ENCODE data around the gene CYB561.

Gene CYB561

GRCh38 chr17:63412234-63412633 is 33.9 kb downstream of the CYB561 start:
- Histone ChIP-seq H3K4me1 (ENCODE audit: control insufficient read depth, insufficient read depth, low read length) (no peaks in the 10 kb centered on the region), H3K4me3 (ENCODE audit: low read depth, low read length) (no peak overlapping the region), H3K27ac (ENCODE audit: extremely low read depth, low read depth, low read length) (no peak overlapping the region), H3K9me3 (ENCODE audit: control insufficient read depth, insufficient read depth, low read depth, low read length) (no peaks in the 10 kb centered on the region), H3K36me3 (ENCODE audit: control insufficient read depth in 2 of 2, insufficient read depth in 1 of 2, low read length in 2 of 2) (peaks cover 5 to 48% of the 10 kb centered on the region in 2 experiments; a peak in 2 of 3 replicates)
- TF ChIP-seq KLF17 (tag by site-specific recombination; IDR thresholded peaks at IDR 0.05): no peak
- no peak for TF ChIP-seq ZFP3 (tag by site-specific recombination; IDR thresholded peaks at IDR 0.05; ENCODE audit: low read depth)
- no peak for TF ChIP-seq ZNF626 (tag by site-specific recombination; IDR thresholded peaks at IDR 0.05)
- CTCF ChIA-PET: interaction anchor here (0.7 kb wide), 1 partner anchor 199 kb away, joined by 3 read pairs; no protein-coding TSS in a partner anchor
- POLR2A ChIA-PET: interaction anchor here (0.6 kb wide), 1 partner anchor 319 kb away, joined by 4 read pairs; no protein-coding TSS in a partner anchor

GRCh38 chr17:63407741-63408330 is 38.3 kb downstream of the CYB561 start:
- Histone ChIP-seq H3K36me3 (ENCODE audit: control insufficient read depth in 2 of 2, insufficient read depth in 1 of 2, low read length in 2 of 2) (peaks cover 5 to 23% of the 10 kb centered on the region in 2 experiments; a peak in 2 of 3 replicates), H3K4me3 (ENCODE audit: low read depth, low read length) (no peak overlapping the region), H3K27ac (ENCODE audit: extremely low read depth, low read depth, low read length) (no peak overlapping the region), H3K9me3 (ENCODE audit: control insufficient read depth, insufficient read depth, low read depth, low read length) (no peaks in the 10 kb centered on the region), H3K4me1 (ENCODE audit: control insufficient read depth, insufficient read depth, low read length) (no peaks in the 10 kb centered on the region)
- POLR2A ChIA-PET: no interaction called here
- CTCF ChIA-PET: interaction anchor here (0.6 to 4.4 kb wide), 24 partner anchors 8 to 1065 kb away, joined by 3 to 48 read pairs (median 8); no protein-coding TSS in a partner anchor
- TF ChIP-seq MYNN (tag by site-specific recombination; IDR thresholded peaks at IDR 0.05; ENCODE audit: borderline replicate concordance) (no peak), ZNF792 (tag by site-specific recombination; IDR thresholded peaks at IDR 0.05) (no peak), MZF1 (tag by site-specific recombination; IDR thresholded peaks at IDR 0.05; ENCODE audit: borderline replicate concordance) (no peak), GFI1B (tag by site-specific recombination; IDR thresholded peaks at IDR 0.05) (no peak), ZNF202 (tag by site-specific recombination; IDR thresholded peaks at IDR 0.05; ENCODE audit: borderline replicate concordance) (no peak)

- Histone ChIP-seq H3K4me3 (ENCODE audit: low read depth, low read length) (no peak overlapping the region), H3K9me3 (ENCODE audit: control insufficient read depth, insufficient read depth, low read depth, low read length) (no peaks in the 10 kb centered on the region), H3K4me1 (ENCODE audit: control insufficient read depth, insufficient read depth, low read length) (no peaks in the 10 kb centered on the region), H3K27ac (ENCODE audit: extremely low read depth, low read depth, low read length) (no peak overlapping the region), H3K36me3 (ENCODE audit: control insufficient read depth in 2 of 2, insufficient read depth in 1 of 2, low read length in 2 of 2) (peaks cover 5 to 22% of the 10 kb centered on the region in 2 experiments; a peak in 2 of 3 replicates)
- ChIA-PET POLR2A (interaction anchor here (0.5 to 1.0 kb wide), 2 partner anchors 215 to 366 kb away, joined by 3 read pairs; partner anchors contain the start of genes CCDC47 and MAP3K3), CTCF (interaction anchor here (0.5 to 4.4 kb wide), 65 partner anchors 9 to 1973 kb away, joined by 3 to 48 read pairs (median 4); no protein-coding TSS in a partner anchor)
- TF ChIP-seq ZNF791 (tag by site-specific recombination; IDR thresholded peaks at IDR 0.05) (no peak), ZBTB49 (tag by site-specific recombination; IDR thresholded peaks at IDR 0.05; ENCODE audit: low read depth) (no peak), ZNF660 (tag by site-specific recombination; IDR thresholded peaks at IDR 0.05) (no peak; the same call in 1 of the 2 replicates), PRDM1 (tag by site-specific recombination; IDR thresholded peaks at IDR 0.05) (no peak), ZNF654 (tag by site-specific recombination; IDR thresholded peaks at IDR 0.05; ENCODE audit: low read depth) (peak; percentile 95), ZNF473 (tag by site-specific recombination; IDR thresholded peaks at IDR 0.05) (no peak), ZBTB8A (tag by site-specific recombination; IDR thresholded peaks at IDR 0.05) (no peak), HOXC10 (CRISPR knock-in tag; IDR thresholded peaks at IDR 0.05) (no peak), PRDM10 (tag by site-specific recombination; IDR thresholded peaks at IDR 0.05) (no peak), ZNF146 (tag by site-specific recombination; IDR thresholded peaks at IDR 0.05) (no peak), ZNF391 (tag by site-specific recombination; IDR thresholded peaks at IDR 0.05; ENCODE audit: borderline replicate concordance, low read depth) (no peak), ZNF366 (tag by site-specific recombination; conservative IDR thresholded peaks at IDR 0.05) (no peak), ZNF76 (tag by site-specific recombination; IDR thresholded peaks at IDR 0.05; ENCODE audit: borderline replicate concordance, low read depth) (no peak), ZNF621 (tag by site-specific recombination; IDR thresholded peaks at IDR 0.05) (no peak), ZNF549 (tag by site-specific recombination; IDR thresholded peaks at IDR 0.05) (no peak), ZNF514 (tag by site-specific recombination; IDR thresholded peaks at IDR 0.05) (no peak)
These were observed 39.3 kb downstream of the CYB561 start for GRCh38 chr17:63406689-63407330.
